Testis (tissue), 2 donors: ENCODE measurements around the gene SPATS2L.

Experiments used
- POLR2A ChIP-seq: fragments of 450-650 bp; IDR thresholded peaks from one replicate; pipeline ENCODE4 v1.6.1; 2017; ENCODE audit warnings: antibody characterized with exemption, mild to moderate bottlenecking, moderate library complexity
- TF ChIP-seq, protein P1 (sequence below), 3 experiments: fragments of 450-650 bp in 2 of 3; fragments of 200-600 bp in 1 of 3; sonication (generic) in 1 of 3; IDR thresholded peaks; one replicate each; pipeline ENCODE4 v1.5.1; 2016 to 2019; ENCODE audit warnings: antibody characterized with exemption in 3 of 3, mild to moderate bottlenecking in 2 of 3, moderate library complexity in 1 of 3

DNA sequence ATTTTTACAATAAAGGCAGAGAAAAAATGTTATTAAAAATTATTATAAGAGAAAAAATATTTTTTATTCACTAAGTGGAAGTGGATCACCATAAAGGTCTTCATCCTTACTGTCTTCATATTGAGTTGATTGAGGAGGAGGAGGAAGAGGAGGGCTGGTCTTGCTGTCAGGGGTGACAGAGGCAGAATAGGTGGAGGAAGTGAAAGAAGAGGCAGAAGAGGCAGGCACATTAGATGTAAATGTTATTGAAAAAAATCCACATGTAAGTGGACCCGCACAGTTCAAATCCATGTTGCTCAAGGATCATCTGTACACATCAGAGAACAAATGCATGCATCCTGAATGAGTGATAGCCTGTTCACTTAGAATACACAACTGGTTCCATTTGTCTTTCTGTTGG, 6.4 kb upstream of the SPATS2L start:
- TF ChIP-seq, protein P1, sequence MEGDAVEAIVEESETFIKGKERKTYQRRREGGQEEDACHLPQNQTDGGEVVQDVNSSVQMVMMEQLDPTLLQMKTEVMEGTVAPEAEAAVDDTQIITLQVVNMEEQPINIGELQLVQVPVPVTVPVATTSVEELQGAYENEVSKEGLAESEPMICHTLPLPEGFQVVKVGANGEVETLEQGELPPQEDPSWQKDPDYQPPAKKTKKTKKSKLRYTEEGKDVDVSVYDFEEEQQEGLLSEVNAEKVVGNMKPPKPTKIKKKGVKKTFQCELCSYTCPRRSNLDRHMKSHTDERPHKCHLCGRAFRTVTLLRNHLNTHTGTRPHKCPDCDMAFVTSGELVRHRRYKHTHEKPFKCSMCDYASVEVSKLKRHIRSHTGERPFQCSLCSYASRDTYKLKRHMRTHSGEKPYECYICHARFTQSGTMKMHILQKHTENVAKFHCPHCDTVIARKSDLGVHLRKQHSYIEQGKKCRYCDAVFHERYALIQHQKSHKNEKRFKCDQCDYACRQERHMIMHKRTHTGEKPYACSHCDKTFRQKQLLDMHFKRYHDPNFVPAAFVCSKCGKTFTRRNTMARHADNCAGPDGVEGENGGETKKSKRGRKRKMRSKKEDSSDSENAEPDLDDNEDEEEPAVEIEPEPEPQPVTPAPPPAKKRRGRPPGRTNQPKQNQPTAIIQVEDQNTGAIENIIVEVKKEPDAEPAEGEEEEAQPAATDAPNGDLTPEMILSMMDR (IDR thresholded peaks at IDR 0.05), result no peak
- TF ChIP-seq POLR2A, result no peak
